ENCODE measurements around the gene FGD1. TPM values are rescaled to one million over a fixed set of nuclear protein-coding genes. Genes with fewer than 3 reads are reported as not detected.
"Not testable (repeated sequence)": the region's sequence is repeated elsewhere in the genome, so short reads cannot be mapped to it uniquely, and the experiment has no call there.

The FGD1 gene
- 8.2 TPM for total RNA-seq

GRCh38 chrX:54495814-54496516 lies at the start of gene FGD1:
FGD1 (minus strand) TSS chrX:54496234; CDS start chrX:54495432, 802 bp downstream.
- peak; percentile 62 for ATAC-seq

GRCh38 chrX:54542239-54542638 lies 46.2 kb upstream of the FGD1 start:
- ATAC-seq: not testable (repeated sequence)

GRCh38 chrX:54540289-54540688 lies 44.3 kb upstream of the FGD1 start:
- no peak for ATAC-seq

GRCh38 chrX:54534271-54534670 lies 38.2 kb upstream of the FGD1 start:
- no peak for ATAC-seq

GRCh38 chrX:54530357-54530900 lies 34.4 kb upstream of the FGD1 start:
- peak; percentile 22 for ATAC-seq

GRCh38 chrX:54529552-54530356 lies 33.7 kb upstream of the FGD1 start, which contains the start of gene GNL3L:
GNL3L (plus strand) TSS chrX:54530219; CDS start chrX:54532567, 2,348 bp downstream.
- peak; percentile 92 for ATAC-seq

- no peak for ATAC-seq
Observed at GRCh38 chrX:54529151-54529550, 33.1 kb upstream of the FGD1 start.

GRCh38 chrX:54509400-54509799 lies 13.4 kb upstream of the FGD1 start:
- no peak for ATAC-seq

- no peak for ATAC-seq
Observed at GRCh38 chrX:54496936-54497335, 902 bp upstream of the FGD1 start.

- ATAC-seq: no peak
Observed at GRCh38 chrX:54496517-54496852, 451 bp upstream of the FGD1 start.

- ATAC-seq: peak; percentile 32
Observed at GRCh38 chrX:54494989-54495813, 833 bp downstream of the FGD1 start.

GRCh38 chrX:54494166-54494988 lies 1.7 kb downstream of the FGD1 start:
- no peak for ATAC-seq

- ATAC-seq: peak; percentile 82
Observed at GRCh38 chrX:54492340-54492739, 3.7 kb downstream of the FGD1 start.

GRCh38 chrX:54489819-54490218 lies 6.2 kb downstream of the FGD1 start:
- ATAC-seq: not testable (repeated sequence)

- no peak for ATAC-seq
Observed at GRCh38 chrX:54484666-54485065, 11.4 kb downstream of the FGD1 start.

- ATAC-seq: no peak
Observed at GRCh38 chrX:54483946-54484345, 12.1 kb downstream of the FGD1 start.

GRCh38 chrX:54482839-54483593 lies 13.0 kb downstream of the FGD1 start:
- peak; percentile 49 for ATAC-seq

GRCh38 chrX:54479136-54480111 lies 16.6 kb downstream of the FGD1 start:
- ATAC-seq: no peak

- peak; percentile 97 for ATAC-seq
Observed at GRCh38 chrX:54473993-54474859, 21.8 kb downstream of the FGD1 start.
